ENCODE measurements around the gene RBM11. TPM values are rescaled to one million over a fixed set of nuclear protein-coding genes. Genes with fewer than 3 reads are reported as not detected.

The RBM11 gene
- total and polyA plus RNA-seq, 9 of the 15 experiments (the other 6 are each of a cell fraction or from before 2014, with no cell fraction given), result 0.98 to 5.3 (median 2.9) TPM

DNA sequence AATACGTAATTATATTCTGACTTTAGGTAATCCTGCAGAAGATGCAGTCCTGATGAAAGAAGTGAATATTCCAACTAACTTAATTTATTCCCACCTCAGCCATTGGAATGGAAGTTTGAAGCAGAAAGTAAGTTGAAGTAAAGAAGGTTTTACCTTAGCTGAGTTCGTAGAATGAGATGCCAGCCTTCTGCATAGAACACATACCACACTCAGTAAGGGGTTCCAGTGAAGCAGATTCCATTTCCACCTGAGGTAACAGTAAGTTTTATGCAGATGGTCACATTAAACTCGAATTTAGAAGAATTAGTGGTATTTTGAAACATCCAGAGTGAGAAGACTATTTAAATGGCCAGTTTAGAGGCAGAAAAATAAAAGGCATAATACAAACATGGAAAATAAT is 20.2 kb downstream of the RBM11 start:
- 12% methylated on average over 3 of the region's 3 CpGs for whole genome bisulfite sequencing (ENCODE audit: insufficient coverage, low coverage, missing lambda C conversion rate)
- H3K27ac ChIP-seq (ENCODE audit: extremely low read depth, low read depth, low read length), result no peak overlapping the region
- POLR2A ChIA-PET, result no interaction called here
- H3K4me3 ChIP-seq, result no peak overlapping the region
- no TSS peak for BruUV-seq (replicated peaks)
- intact Hi-C loops (cut with micrococcal nuclease), result no loop called here
- H3K9ac ChIP-seq (ENCODE audit: insufficient read depth in 1 of 2, low read depth in 2 of 2, low read length in 2 of 2), result no peak overlapping the region
- in situ Hi-C loops (cut with MboI), result no loop called here
- FAIRE-seq (no peak), DNase-seq (ENCODE audit: extremely low read depth in 1 of 4, low spot score in 3 of 4) (no peak), ATAC-seq (no peak)
- no peak overlapping the region for H3K4me2 ChIP-seq (ENCODE audit: insufficient read depth, low read length)
- H3K27me3 ChIP-seq (ENCODE audit: control insufficient read depth in 2 of 2, insufficient read depth in 2 of 2, low read length in 2 of 2), result no peaks in the 10 kb centered on the region
- H3K36me3 ChIP-seq (ENCODE audit: control insufficient read depth, insufficient read depth, low read length), result no peaks in the 10 kb centered on the region
- no peaks in the 10 kb centered on the region for H3K4me1 ChIP-seq (replicated peaks in 1 of 2; ENCODE audit: control insufficient read depth in 2 of 2, insufficient read depth in 2 of 2, low read length in 2 of 2)
- CTCF ChIA-PET (ENCODE audit: low intra/inter-chr PET ratio), result no interaction called here
- H3K9me3 ChIP-seq (replicated peaks; ENCODE audit: control insufficient read depth, insufficient read depth, low read depth, low read length), result no peaks in the 10 kb centered on the region
- no peaks in the 10 kb centered on the region for H3K9me1 ChIP-seq (ENCODE audit: control insufficient read depth, insufficient read depth, low read length)
- no peak overlapping the region for H2AFZ ChIP-seq (ENCODE audit: low read depth, low read length)
- H4K20me1 ChIP-seq (replicated peaks; ENCODE audit: control insufficient read depth, insufficient read depth, low read length), result no peaks in the 10 kb centered on the region
- H3K79me2 ChIP-seq (ENCODE audit: control insufficient read depth, insufficient read depth, low read length), result no peaks in the 10 kb centered on the region
- TF ChIP-seq ZNF175 (CRISPR knock-in tag; IDR thresholded peaks at IDR 0.05; ENCODE audit: low read depth) (no peak), CEBPB (tag; IDR thresholded peaks at IDR 0.05) (no peak), BRD4 (IDR thresholded peaks at IDR 0.05) (no peak), SRSF7 (optimal IDR thresholded peaks at IDR 0.05; ENCODE audit: low read depth, low read length) (no peak), RCOR1 (IDR thresholded peaks at IDR 0.05; ENCODE audit: borderline replicate concordance in 1 of 2, low read depth in 2 of 2, low read length in 2 of 2) (no peak)
- TF ChIP-seq, protein P1, sequence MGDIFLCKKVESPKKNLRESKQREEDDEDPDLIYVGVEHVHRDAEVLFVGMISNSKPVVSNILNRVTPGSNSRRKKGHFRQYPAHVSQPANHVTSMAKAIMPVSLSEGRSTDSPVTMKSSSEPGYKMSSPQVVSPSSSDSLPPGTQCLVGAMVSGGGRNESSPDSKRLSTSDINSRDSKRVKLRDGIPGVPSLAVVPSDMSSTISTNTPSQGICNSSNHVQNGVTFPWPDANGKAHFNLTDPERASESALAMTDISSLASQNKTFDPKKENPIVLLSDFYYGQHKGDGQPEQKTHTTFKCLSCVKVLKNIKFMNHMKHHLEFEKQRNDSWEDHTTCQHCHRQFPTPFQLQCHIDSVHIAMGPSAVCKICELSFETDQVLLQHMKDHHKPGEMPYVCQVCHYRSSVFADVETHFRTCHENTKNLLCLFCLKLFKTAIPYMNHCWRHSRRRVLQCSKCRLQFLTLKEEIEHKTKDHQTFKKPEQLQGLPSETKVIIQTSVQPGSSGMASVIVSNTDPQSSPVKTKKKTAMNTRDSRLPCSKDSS (IDR thresholded peaks at IDR 0.05; ENCODE audit: low read depth, partially characterized antibody), result no peak

All from K562 (cell line).